HG03520 (cell line): ENCODE data around the gene PLXNA1.

Source experiments
- ATAC-seq: cut with Tn5 transposase; IDR thresholded peaks from one replicate; pipeline ENCODE4 v1.9.1; 2021; ENCODE audit warnings: mild to moderate bottlenecking, moderate library complexity; ENCODE audit not compliant: unreplicated experiment

PLXNA1 gene

DNA sequence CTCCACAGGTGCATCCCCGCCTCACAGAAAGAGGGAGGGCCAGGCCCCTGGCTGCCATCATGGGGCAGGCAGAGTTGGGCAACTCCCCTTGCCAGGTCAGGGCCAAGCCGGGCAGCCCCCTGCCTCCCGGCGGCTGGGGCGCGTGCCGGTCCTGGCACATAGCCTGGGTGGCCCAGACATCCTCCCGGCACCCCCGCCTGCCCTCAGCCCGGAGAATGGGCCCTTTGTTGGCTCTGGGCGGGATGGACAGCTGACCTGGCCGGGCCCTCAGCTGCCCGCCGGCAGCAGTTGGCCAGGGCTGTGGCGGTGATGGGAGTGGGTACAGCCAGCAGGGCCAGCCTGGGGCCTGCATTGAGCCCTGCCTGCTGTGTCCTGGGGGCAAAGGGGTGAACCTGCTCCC lies 16.5 kb downstream of the PLXNA1 start:
- ATAC-seq = no peak

DNA sequence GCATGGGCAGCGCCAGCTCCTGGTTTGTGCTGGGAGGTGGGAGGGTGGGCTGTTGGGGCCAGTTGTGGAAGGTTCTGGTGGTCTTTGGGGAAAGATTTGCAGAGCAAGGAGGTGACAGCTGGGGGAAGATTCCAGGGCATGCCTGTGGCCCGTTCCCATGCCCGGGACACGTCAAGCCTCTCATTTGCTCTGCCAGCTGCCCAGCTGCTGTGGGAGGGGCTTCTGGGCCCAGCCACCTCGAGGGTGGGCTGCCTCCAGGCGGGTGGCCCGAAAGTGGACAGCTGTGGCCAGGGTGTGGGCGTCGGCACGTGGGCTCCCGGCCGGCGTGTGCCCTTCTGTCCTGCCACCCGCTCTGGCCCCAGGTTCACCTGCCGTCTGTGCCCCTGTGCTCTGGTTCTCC lies 17.2 kb downstream of the PLXNA1 start:
- ATAC-seq = no peak

DNA sequence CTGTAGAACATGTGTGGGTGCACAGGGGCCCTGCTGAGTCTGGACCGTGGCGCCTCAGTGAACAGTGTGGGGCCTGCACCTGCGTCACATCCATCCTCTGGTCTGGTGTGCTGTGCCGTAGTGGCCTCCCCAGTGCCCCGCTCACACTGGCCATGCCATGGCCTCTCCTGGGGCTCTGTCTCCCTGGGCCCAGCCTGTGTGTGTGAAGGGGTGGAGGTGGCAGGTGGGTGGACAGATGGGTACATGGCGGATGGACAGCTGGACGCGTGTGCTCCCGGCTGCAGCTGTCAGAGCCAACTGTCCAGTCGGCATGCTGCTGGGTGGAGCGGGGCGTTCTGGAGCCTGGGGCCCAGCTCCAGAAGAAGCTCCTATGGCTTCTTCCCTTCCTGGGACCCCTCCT lies 17.8 kb downstream of the PLXNA1 start:
- ATAC-seq = no peak

DNA sequence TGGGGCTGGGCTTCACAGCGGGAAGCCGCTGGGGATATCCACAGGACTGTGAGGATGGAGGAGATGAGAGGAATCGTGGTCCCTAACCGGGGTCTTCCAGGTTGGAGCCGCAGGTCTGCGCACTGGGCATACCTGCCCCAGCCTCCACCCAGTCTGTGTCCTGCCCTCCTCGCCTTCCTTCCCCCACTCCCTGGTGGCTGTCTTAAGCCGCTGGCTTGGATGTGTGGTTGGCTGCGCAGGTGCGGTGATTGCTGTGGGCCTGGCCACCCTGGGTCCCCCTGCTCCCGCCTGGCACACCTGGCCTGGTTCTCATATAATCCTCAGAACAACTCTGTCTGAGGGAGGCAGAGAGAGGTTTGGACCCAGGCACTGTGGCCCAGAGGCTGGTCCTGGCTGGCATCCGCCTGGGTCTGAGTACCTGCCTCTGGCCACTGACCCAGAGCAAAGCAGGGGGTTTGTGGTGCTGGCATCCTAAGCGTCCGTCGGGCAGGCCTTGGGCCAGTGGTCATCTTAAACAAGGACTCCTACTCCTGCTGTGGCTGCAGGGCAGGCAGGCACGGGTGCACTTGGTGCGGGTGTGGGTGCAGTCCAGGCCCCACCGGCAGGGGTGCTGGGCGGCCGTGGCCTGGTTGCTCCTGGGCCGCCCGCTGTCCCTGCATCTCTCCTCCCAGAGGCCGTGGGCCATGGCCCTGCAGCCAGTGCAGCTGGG lies 18.7 kb downstream of the PLXNA1 start:
- no peak for ATAC-seq

DNA sequence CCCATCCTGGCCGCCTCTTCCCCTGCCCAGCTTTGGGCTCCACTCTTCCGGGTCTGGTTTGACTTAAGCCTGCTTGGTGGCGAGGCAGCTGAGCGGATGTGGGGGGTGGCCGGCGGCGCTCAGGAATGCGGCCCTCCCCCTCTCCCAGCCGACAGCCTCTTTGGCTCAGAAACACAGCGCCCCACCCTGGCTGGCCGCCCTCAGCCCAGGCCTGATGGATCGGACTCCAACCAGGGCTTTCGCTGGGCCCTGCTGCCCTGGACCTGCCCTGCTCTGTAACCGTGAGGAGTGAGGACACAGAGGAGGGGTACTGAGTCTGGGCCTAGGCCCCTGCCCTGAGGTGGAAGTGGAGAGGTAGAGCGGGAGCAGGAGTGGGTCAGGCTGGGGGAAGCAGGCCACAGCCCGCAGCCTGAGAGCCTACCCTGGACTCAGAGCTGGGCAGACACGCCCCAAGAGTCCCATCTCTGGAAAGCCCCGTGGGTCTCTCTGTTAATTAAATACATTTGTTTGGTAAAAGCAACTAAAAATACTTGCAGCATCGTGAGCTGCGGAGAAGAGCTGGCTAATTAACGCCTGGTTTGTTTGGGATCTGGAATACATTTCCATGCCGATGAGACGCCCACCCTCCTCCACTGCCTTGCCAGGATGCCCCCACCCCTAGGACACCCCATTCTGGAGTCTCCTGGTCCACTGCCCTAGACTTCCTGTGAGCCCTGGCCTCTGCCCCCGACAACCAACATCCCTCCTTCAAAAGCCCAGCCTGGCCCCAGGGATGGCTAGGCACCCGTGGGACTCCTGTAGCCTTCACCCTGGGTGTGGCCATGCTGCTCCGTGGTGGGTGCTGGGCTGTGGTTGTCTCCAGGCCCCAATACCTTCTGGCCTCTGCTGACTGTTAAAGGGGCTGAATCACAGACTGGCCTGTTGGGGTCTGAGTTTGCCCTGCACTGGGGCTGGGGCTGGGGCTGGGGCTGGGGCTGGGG lies 19.6 kb downstream of the PLXNA1 start:
- ATAC-seq = no peak

DNA sequence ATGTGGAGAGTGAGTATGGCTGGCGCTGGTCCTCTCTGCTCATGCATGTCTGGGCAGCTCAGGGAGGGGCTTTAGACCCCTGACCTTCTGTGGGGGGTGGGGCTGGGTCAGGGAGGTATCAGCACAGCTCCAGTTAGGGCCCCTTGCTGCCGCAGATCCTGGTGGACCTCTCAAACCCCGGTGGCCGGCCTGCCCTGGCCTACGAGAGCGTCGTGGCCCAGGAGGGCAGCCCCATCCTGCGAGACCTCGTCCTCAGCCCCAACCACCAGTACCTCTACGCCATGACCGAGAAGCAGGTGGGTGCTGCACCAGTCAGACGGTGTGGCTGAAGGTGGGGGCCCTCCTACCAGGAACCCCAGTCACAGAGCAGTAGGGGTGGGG lies 20.2 kb downstream of the PLXNA1 start:
- ATAC-seq = no peak

DNA sequence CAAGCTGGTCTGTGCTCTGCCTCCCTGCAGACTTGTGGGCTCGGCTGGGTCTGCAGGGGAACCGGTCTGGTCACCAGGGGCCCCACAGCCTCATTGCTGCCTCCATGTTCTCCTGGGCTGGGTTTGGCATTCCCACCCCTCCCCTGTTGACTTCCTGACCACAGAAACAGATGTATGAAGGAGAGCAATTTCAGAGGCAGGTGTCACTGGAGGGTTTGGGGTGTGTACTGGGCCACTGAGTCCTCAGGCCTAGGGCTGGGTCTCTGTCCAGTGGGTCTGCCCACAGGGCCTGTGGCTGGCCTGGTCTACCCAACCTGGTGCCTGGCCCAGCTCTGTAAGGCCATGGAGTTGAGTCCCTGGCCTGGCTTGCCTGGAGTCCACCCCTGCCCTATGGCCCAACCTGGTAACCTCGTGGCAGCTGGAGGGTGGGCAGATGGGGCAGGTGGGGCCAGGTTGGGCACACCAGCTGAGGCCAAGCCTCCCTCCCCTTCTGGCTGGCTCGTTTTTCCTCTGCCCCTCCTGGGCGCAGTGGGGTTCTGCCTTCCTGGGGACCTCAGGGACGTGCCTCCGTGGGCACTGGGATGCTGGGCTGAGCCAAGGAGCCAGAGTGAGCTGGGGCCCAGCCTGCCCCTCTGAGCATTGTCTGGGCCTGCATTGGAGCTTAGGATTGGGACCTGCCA lies 20.8 kb downstream of the PLXNA1 start:
- no peak for ATAC-seq

DNA sequence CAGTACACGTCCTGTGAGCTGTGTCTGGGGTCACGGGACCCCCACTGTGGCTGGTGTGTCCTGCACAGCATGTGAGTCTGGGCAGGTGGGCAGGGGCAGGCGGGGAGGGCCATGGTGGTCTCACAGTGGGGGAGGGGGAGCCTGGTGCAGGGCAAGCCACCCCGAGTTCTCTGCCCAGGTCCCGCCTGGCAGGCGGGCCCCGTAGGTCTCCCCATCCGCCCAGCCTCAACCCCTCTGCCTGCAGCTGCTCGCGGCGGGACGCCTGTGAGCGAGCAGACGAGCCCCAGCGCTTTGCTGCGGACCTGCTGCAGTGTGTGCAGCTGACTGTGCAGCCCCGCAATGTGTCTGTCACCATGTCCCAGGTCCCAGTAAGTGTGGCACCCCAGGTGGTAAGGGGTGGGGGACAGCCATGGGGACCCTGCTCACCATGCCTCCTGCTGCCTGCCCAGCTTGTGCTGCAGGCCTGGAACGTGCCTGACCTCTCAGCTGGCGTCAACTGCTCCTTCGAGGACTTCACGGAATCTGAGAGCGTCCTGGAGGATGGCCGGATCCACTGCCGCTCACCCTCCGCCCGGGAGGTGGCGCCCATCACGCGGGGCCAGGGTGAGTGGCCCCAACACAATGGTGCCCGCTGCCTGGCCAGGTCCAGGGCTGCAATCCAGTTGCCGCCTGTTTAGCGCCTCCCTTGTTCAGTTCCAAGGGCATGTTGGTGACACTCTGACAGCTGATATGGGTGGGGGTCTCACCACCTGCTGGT lies 21.9 kb downstream of the PLXNA1 start:
- ATAC-seq = no peak

DNA sequence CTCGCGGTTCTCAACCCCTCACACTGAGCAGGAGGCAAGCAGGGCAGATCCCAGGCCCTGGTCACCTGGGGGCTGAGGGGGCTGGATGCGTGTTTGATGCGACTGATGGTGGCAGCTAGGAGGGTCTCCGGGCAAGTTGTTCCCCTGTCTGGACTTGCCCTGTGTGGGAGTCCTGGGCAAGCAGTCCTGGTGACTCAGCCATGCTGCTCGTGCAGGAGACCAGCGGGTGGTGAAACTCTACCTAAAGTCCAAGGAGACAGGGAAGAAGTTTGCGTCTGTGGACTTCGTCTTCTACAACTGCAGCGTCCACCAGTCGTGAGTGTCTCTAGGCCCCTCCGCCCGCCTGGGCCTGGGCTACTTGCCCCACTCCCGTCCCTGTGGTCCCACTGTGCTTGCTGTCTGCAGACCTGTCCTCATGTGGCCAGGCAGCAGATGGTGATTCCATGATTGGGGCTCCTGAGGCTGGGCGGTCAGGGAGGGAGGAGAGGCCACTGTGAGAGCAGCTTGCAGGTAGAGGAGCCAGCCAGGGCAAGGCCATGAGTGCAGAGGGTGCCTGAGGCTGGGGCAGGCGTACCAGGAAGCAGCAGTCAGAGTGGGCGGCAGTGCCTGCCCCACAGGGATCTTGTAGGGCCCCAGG lies 23.1 kb downstream of the PLXNA1 start:
- ATAC-seq = no peak

DNA sequence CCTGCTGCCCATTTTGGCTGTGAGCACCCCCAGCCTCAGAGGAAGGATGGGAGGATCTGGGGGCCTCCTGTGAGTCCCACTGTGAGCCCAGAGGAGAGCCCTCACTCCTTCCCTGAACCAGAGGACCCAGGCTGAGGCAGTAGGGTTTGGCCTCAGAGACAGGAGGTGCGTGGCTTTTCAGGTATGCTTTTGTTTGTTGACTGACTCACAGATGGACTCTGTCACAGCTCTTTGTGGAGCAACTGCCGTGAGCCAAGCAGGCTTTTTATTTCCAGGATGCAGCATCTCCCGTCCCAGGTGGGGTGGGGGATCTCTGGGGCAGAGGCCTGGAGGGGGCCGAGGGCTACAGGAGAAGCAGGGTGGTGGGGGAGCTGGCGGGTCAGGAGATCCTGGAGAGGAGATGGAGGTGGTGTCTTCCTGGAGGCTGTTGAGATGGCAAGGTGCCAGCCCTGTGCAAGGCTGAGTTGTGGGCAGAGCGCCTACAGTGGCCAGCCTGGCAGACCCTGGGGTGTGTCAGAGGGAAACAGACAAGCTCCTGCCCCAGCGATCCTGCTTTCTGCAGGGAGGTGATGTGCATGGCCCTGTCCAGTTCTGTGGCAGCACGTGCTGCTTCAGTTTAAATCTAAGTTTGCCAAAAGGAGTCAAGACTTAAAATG lies 24.0 kb downstream of the PLXNA1 start:
- no peak for ATAC-seq

DNA sequence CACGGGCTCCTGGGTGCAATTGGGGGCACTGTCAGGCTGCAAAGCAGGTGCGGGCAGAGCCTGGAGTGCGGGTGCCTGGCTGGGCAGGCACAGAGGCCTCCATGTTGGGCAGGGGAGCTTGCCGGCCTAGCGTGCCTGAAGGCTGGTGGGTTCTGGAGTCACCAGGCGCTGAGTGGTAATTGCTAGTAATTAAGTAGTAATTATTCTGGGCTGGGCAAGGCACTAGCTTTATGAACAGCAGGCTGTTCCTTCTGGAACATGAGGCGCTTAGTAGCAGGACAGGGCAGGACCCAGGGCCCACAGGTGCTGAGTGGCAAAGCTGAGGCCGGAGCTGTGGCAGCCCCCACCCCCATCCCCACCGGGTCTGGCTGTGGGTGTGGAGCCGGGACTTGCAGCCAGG lies 25.3 kb downstream of the PLXNA1 start:
- no peak for ATAC-seq

DNA sequence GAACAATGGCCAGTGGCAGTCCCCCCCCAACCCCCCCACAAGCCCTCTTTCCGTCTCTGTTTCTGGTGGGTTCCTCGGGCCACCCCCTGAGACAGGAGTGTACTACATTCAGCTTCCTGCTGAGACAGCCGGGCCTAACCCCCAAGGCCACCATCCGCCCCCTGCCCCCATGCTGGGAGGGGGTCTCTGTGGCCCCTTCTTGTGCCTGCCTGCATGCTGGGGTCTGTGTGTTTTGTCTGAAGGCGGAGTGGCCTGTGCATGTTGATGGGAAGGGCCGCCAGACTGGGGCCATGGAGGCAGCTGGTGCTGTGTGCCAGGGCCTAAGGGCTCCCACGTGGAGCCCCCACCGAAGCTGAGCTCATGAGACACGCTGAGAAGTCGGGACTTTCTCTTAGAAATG lies 26.6 kb downstream of the PLXNA1 start:
- no peak for ATAC-seq

DNA sequence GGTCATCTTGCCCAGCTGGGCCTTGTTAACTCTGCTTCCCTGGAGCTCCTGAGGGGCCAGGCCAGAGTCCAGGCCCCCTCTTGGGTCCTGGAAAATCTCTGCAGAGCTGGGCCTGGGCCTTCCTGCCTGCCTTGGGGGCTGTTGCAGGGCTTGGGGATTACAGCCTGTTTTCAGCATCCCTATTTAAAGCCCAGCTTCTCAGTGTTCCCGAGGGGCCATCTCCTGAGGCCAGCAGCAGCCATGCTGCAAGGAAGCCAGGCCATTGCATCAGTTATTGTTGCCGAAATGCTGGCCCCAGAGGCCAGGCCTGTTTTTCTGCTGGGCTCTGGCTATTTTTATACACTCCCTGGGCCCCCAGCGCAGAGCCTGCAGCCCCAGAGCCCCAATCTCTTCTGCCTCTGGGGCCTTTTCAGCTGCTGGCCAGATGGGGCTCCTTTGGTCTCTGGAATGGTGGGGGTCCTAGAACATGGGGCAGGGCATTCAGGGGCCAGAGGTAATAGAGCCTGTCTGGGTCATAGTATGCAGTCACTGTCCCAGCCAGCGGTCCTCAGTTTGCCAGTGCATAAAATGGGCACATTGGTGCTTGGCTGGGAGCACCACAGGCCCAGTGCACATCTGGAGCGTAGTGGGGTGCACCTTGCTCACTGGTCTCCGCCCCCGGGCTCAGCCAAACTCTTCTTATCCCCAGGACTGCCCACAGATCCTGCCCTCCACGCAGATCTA lies 28.5 kb downstream of the PLXNA1 start:
- no peak for ATAC-seq

DNA sequence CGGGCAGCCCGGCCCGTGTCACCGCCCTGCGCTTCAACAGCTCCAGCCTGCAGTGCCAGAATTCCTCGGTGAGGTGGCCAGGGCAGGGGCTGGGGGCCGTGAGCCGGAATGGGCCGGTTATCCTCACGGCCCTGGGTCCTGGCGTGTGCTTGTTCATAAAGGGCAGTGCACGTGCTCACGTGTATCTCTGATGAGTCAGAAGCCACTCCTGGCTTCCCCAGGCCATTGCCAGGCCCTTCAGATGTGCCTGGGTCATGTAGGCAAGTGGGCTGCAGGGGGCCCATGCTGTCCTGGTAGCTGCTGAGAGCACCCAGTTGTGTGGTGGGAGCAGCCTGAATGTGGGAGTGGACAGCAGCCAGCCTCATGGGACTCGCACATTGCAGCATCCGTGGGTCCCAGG lies 29.2 kb downstream of the PLXNA1 start:
- no peak for ATAC-seq

DNA sequence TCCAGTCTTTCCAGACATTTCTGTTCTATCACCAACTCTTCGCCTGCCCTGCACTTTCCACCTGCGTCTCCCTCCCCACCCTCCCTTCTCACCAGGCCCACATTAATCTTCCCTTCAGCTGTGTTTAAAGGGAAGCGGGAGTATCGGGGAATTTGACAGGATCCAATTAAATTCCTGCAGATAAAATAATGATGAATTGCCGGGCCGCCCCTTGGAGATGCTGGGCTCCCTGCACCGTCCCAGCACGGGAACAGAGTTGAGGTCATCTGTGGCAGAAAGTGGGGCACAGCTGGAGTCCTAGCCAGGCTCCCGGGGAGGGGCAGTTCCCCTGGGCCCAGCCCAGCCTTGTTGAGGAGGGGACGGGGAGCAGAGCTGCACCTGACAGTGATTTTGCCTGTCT lies 30.3 kb downstream of the PLXNA1 start:
- no peak for ATAC-seq

DNA sequence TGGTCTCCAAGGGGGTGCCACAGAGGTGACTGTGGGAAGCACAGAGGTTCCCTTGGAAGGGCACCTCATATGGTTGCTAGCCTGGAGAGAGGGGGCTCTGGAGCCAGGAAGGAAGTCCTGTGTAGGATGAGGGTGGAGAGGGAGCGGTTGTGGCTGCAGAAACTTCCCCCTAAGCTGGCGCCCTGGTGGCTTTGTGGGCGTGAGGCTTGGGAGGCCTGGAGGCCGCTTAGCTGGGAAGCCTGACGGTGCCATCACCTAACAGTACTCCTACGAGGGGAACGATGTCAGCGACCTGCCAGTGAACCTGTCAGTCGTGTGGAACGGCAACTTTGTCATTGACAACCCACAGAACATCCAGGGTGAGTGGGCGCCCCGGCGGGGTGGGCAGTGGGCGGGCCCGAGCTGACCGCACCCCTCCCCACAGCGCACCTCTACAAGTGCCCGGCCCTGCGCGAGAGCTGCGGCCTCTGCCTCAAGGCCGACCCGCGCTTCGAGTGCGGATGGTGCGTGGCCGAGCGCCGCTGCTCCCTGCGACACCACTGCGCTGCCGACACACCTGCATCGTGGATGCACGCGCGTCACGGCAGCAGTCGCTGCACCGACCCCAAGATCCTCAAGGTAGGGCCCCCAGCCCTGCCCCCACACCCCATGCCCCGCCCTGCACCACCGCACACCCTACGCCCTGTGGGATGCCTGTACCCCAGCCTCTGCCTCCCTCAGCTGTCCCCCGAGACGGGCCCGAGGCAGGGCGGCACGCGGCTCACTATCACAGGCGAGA lies 31.0 kb downstream of the PLXNA1 start:
- ATAC-seq = no peak

DNA sequence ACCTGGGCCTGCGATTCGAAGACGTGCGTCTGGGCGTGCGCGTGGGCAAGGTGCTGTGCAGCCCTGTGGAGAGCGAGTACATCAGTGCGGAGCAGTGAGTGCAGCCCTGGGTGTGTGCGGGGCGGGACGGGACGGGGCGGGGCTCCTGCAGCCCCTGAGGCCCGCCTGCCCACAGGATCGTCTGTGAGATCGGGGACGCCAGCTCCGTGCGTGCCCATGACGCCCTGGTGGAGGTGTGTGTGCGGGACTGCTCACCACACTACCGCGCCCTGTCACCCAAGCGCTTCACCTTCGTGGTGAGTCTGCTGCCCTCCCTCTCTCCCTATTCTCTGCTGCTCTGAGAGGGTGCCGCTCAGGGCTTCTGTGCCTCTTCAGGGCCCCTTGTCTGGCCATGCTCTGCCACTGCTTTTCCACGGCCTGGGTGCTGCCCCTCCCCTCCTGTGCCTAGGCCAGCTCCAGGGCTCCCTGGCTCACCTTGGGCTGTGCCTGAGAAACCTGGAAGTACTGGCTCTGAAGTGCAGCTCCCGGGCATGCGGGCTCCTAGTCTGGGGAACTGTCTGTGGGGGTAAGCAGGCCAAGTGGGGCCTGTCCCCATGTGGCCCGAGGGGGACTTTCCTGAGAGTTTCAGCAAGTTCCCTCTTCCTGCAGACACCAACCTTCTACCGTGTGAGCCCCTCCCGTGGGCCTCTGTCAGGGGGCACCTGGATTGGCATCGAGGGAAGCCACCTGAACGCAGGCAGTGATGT lies 31.8 kb downstream of the PLXNA1 start:
- no peak for ATAC-seq
